Osteoblast (primary cell): Measurements from ENCODE around the gene WSCD2. TPM values are rescaled to one million over a fixed set of nuclear protein-coding genes. Genes with fewer than 3 reads are reported as not detected.

Experiments
- DNase-seq: peaks from one replicate; pipeline ENCODE4 v3.0.0; 2011; ENCODE audit warnings: low spot score, mixed read lengths; ENCODE audit not compliant: insufficient read length; ENCODE audit errors: missing footprints
- H2AFZ ChIP-seq: 2 replicates; pipeline ENCODE4 v1.6.0; 2011; ENCODE audit warnings: mild to moderate bottlenecking, low read length
- H3K27ac ChIP-seq: 2 replicates; pipeline ENCODE4 v1.5.1; 2011; ENCODE audit warnings: mild to moderate bottlenecking, low read depth, low read length, moderate library complexity
- H3K27me3 ChIP-seq: 2 replicates; pipeline ENCODE4 v1.6.0; 2012; ENCODE audit warnings: mild to moderate bottlenecking, control low read depth, inconsistent platforms, low read length, moderate library complexity; ENCODE audit not compliant: insufficient read depth
- H3K36me3 ChIP-seq: 2 replicates; pipeline ENCODE4 v1.5.1; 2011; ENCODE audit warnings: mild to moderate bottlenecking, low read length, control low read depth, moderate library complexity; ENCODE audit not compliant: insufficient read depth
- H3K4me1 ChIP-seq: 2 replicates; pipeline ENCODE4 v1.5.1; 2011; ENCODE audit warnings: mild to moderate bottlenecking, low read length, control low read depth, moderate library complexity; ENCODE audit not compliant: insufficient read depth
- H3K4me2 ChIP-seq: 2 replicates; pipeline ENCODE4 v1.6.0; 2011; ENCODE audit warnings: mild to moderate bottlenecking, low read length; ENCODE audit not compliant: insufficient read depth
- H3K4me3 ChIP-seq: fragments of 200-600 bp; sonication (generic); 3 replicates; pipeline ENCODE4 v1.5.1; 2012; ENCODE audit warnings: mild to moderate bottlenecking, low read length, inconsistent platforms; ENCODE audit not compliant: insufficient read depth
- H3K79me2 ChIP-seq: 2 replicates; pipeline ENCODE4 v1.6.0; 2012; ENCODE audit warnings: mild to moderate bottlenecking, low read length, control low read depth, inconsistent platforms; ENCODE audit not compliant: insufficient read depth
- H3K9me3 ChIP-seq: 2 replicates; pipeline ENCODE4 v1.5.1; 2011; ENCODE audit warnings: low read depth, low read length, control low read depth
- H4K20me1 ChIP-seq: 2 replicates; pipeline ENCODE4 v1.6.0; 2012; ENCODE audit warnings: mild to moderate bottlenecking, low read length, control low read depth; ENCODE audit not compliant: insufficient read depth
- total RNA-seq: library from RNA; depleted of rRNA; stranded (reverse); fragments of >200 nt; gene quantifications from 2 replicates; pipeline ENCODE4 v1.2.3, GENCODE V29; 2012
- TF ChIP-seq, protein P1 (sequence below): IDR thresholded peaks from 2 replicates; pipeline ENCODE4 v1.5.1; 2011; ENCODE audit warnings: mild to moderate bottlenecking, low read depth, low read length, moderate library complexity; ENCODE audit errors: extremely low read depth

WSCD2 gene
- total RNA-seq, 1 donor, result 0.36 TPM

DNA sequence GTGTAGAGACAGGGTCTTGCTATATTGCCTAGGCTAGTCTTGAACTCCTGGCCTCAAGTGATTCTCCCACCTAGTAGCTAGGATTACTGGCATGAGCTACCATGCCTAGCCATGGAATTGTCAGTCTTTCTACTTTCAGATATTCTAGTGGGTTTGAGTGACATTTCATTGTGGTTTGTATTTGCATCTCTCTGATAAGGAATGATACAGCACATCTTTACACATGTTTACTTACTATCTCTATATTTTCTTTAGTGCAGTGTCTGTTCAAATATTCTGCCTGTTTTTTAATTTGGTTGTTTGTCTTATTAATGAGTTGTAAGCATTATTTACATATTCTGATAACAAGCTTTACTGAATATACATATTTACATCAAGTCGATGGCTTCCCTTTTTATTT, 136.4 kb downstream of the WSCD2 start:
- no peaks in the 10 kb centered on the region for H3K4me1 ChIP-seq
- no peak overlapping the region for H3K4me2 ChIP-seq
- no peak overlapping the region for H3K4me3 ChIP-seq
- no peak overlapping the region for H2AFZ ChIP-seq
- no peaks in the 10 kb centered on the region for H3K27me3 ChIP-seq
- H3K27ac ChIP-seq, result no peak overlapping the region
- no peak for DNase-seq
- H3K36me3 ChIP-seq, result no peaks in the 10 kb centered on the region
- H3K9me3 ChIP-seq, result peaks cover 2% of the 10 kb centered on the region
- TF ChIP-seq, protein P1, sequence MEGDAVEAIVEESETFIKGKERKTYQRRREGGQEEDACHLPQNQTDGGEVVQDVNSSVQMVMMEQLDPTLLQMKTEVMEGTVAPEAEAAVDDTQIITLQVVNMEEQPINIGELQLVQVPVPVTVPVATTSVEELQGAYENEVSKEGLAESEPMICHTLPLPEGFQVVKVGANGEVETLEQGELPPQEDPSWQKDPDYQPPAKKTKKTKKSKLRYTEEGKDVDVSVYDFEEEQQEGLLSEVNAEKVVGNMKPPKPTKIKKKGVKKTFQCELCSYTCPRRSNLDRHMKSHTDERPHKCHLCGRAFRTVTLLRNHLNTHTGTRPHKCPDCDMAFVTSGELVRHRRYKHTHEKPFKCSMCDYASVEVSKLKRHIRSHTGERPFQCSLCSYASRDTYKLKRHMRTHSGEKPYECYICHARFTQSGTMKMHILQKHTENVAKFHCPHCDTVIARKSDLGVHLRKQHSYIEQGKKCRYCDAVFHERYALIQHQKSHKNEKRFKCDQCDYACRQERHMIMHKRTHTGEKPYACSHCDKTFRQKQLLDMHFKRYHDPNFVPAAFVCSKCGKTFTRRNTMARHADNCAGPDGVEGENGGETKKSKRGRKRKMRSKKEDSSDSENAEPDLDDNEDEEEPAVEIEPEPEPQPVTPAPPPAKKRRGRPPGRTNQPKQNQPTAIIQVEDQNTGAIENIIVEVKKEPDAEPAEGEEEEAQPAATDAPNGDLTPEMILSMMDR, result no peak
- no peaks in the 10 kb centered on the region for H3K79me2 ChIP-seq
- H4K20me1 ChIP-seq, result no peaks in the 10 kb centered on the region

DNA sequence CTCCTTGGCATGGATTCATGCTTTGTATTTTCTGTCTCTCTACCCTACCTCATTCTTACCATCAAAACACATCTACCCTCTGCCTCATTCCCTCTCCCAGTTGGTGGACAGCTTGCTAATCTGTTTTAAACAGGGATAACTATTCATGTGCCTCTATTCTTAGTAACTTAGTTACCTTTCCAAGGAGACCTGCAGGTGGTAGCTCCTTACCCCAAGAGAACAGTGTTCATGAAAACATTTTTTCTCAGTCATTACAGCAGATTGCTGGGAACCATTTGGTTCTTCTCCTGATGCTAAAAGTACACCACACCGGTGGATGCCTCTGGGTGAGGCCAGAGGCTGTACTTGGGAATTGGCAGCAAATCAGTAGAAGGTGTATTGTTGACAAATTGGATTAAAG, 137.0 kb downstream of the WSCD2 start:
- H3K4me1 ChIP-seq, result no peaks in the 10 kb centered on the region
- no peaks in the 10 kb centered on the region for H3K36me3 ChIP-seq
- H3K27me3 ChIP-seq, result no peaks in the 10 kb centered on the region
- no peak for DNase-seq
- H3K9me3 ChIP-seq, result no peaks in the 10 kb centered on the region
- H3K4me3 ChIP-seq, result no peak overlapping the region
- no peaks in the 10 kb centered on the region for H4K20me1 ChIP-seq
- no peak overlapping the region for H2AFZ ChIP-seq
- H3K79me2 ChIP-seq, result no peaks in the 10 kb centered on the region
- H3K4me2 ChIP-seq, result no peak overlapping the region
- TF ChIP-seq, protein P1, result no peak
- no peak overlapping the region for H3K27ac ChIP-seq

DNA sequence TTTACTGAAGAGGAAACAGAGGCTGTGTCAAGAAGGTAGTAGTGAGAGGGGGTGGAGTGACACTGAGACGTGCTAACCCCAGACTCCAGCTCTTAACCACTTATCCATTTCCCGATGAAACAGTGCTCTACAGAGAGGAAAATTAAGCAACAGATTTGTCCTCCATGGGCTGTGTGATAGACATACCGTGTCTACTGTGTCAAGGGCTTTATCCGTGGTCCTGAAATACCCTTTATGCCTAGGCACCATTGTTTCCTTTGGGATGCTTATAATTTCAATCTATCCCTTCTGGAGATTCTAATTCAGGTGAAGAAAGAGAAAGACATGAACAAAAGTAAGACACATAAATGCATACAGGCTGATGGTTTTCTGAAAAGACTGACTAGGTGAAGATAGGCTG, 138.4 kb downstream of the WSCD2 start:
- no peak for DNase-seq
- Histone ChIP-seq H3K4me3 (no peak overlapping the region), H2AFZ (no peak overlapping the region), H3K27me3 (no peaks in the 10 kb centered on the region), H3K4me1 (no peaks in the 10 kb centered on the region), H3K27ac (no peak overlapping the region), H3K79me2 (no peaks in the 10 kb centered on the region), H4K20me1 (no peaks in the 10 kb centered on the region), H3K36me3 (no peaks in the 10 kb centered on the region), H3K4me2 (no peak overlapping the region), H3K9me3 (no peaks in the 10 kb centered on the region)
- TF ChIP-seq, protein P1, result no peak

DNA sequence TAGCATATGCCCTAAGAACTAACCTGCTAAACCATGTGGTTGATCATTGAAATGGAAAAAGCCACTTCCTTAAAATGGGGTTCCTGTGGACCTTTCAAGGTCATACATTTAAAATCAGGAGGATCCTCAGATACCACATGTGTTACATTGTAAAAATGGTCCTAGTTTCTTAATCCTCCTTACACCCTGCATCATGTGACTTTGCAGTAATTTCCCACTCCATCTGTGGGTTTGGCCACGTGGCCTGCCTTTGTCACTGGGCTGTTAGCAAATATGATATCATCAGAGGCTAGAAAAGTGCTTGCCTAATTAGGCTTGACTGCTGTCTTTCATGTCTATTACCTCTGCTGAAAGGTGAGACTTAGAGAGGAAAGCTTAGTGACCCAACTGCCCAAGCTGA, 139.3 kb downstream of the WSCD2 start:
- no peak for DNase-seq
- Histone ChIP-seq H2AFZ (no peak overlapping the region), H3K36me3 (no peaks in the 10 kb centered on the region), H4K20me1 (no peaks in the 10 kb centered on the region), H3K4me1 (no peaks in the 10 kb centered on the region), H3K9me3 (no peaks in the 10 kb centered on the region), H3K4me3 (no peak overlapping the region), H3K27me3 (peaks cover 2% of the 10 kb centered on the region), H3K79me2 (no peaks in the 10 kb centered on the region), H3K4me2 (no peak overlapping the region), H3K27ac (no peak overlapping the region)
- TF ChIP-seq, protein P1, result no peak
